ENCODE data around the gene MACROD2.
"Not testable (repeated sequence)": the region's sequence is repeated elsewhere in the genome, so short reads cannot be mapped to it uniquely, and the experiment has no call there.

The MACROD2 gene

GRCh38 chr20:15336011-15336410, 1340.7 kb downstream of the MACROD2 start:
- DNase-seq = no peak

GRCh38 chr20:15336536-15336935, 1341.2 kb downstream of the MACROD2 start:
- no peak for DNase-seq

GRCh38 chr20:15339264-15339663, 1343.9 kb downstream of the MACROD2 start:
- no peak for DNase-seq

GRCh38 chr20:15342991-15343523, 1347.7 kb downstream of the MACROD2 start:
- no peak for DNase-seq

- DNase-seq = no peak
These were observed 1350.0 kb downstream of the MACROD2 start for GRCh38 chr20:15345287-15345686.

- DNase-seq = no peak
These were observed 1351.5 kb downstream of the MACROD2 start for GRCh38 chr20:15346657-15347280.

- DNase-seq = no peak
These were observed 1363.7 kb downstream of the MACROD2 start for GRCh38 chr20:15359056-15359455.

- no peak for DNase-seq
These were observed 1367.5 kb downstream of the MACROD2 start for GRCh38 chr20:15362849-15363248.

GRCh38 chr20:15364781-15365180, 1369.5 kb downstream of the MACROD2 start:
- no peak for DNase-seq

- DNase-seq = no peak
These were observed 1375.1 kb downstream of the MACROD2 start for GRCh38 chr20:15370370-15370769.

- no peak for DNase-seq
These were observed 1379.4 kb downstream of the MACROD2 start for GRCh38 chr20:15374682-15375081.

GRCh38 chr20:15375836-15376235, 1380.5 kb downstream of the MACROD2 start:
- DNase-seq = no peak

- not testable (repeated sequence) for DNase-seq
These were observed 1382.3 kb downstream of the MACROD2 start for GRCh38 chr20:15377603-15378002.

- DNase-seq = no peak
These were observed 1382.8 kb downstream of the MACROD2 start for GRCh38 chr20:15378151-15378550.

GRCh38 chr20:15379681-15380296, 1384.5 kb downstream of the MACROD2 start:
- DNase-seq = no peak

GRCh38 chr20:15380770-15381169, 1385.5 kb downstream of the MACROD2 start:
- DNase-seq = no peak

- no peak for DNase-seq
These were observed 1391.9 kb downstream of the MACROD2 start for GRCh38 chr20:15387228-15387627.

GRCh38 chr20:15395457-15395856, 1400.1 kb downstream of the MACROD2 start:
- DNase-seq = no peak

- DNase-seq = no peak
These were observed 1400.7 kb downstream of the MACROD2 start for GRCh38 chr20:15396026-15396425.

- no peak for DNase-seq
These were observed 1401.6 kb downstream of the MACROD2 start for GRCh38 chr20:15396900-15397299.

GRCh38 chr20:15399781-15400180, 1404.5 kb downstream of the MACROD2 start:
- DNase-seq = no peak

GRCh38 chr20:15406072-15406471, 1410.8 kb downstream of the MACROD2 start:
- DNase-seq = no peak

GRCh38 chr20:15411781-15412180, 1416.5 kb downstream of the MACROD2 start:
- no peak for DNase-seq

GRCh38 chr20:15415908-15416307, 1420.6 kb downstream of the MACROD2 start:
- no peak for DNase-seq

- DNase-seq = no peak
These were observed 1424.5 kb downstream of the MACROD2 start for GRCh38 chr20:15419856-15420255.
